NOMO-1 treated with DMSO at 0.1 percent for 48 hours (cell line): ENCODE measurements around the gene LHFPL6.

ENCODE experiments used
- DNase-seq: peaks from one replicate; lab custom pipeline; 2025; ENCODE audit not compliant: unreplicated experiment; lab: John Stamatoyannopoulos, UW

LHFPL6 gene

GRCh38 chr13:39397226-39397895 lies 205.6 kb downstream of the LHFPL6 start:
- DNase-seq = no peak

GRCh38 chr13:39394796-39395678 lies 208.0 kb downstream of the LHFPL6 start:
- DNase-seq = no peak

DNA sequence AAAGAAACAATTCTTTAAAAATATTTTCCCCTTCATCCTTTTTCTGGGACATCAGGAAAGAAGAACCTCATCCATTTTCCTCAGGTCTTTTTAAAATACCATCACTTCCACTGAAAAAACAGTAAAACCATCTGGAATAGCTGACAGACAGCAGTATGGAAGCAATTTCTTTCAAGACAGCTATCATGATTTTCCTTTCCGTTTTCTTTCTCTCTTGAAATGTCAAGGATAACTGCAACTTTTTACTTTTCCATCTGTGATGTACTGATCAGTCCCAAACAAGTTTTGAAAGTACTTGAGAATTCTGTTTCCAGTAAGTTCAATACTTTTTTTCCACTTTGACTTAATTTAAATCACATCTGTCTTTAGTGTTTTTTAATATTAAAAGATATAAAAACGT lies 211.2 kb downstream of the LHFPL6 start:
- no peak for DNase-seq

- no peak for DNase-seq
Observed at GRCh38 chr13:39389013-39389412, 214.0 kb downstream of the LHFPL6 start.

GRCh38 chr13:39385621-39386231 lies 217.3 kb downstream of the LHFPL6 start:
- DNase-seq = no peak

DNA sequence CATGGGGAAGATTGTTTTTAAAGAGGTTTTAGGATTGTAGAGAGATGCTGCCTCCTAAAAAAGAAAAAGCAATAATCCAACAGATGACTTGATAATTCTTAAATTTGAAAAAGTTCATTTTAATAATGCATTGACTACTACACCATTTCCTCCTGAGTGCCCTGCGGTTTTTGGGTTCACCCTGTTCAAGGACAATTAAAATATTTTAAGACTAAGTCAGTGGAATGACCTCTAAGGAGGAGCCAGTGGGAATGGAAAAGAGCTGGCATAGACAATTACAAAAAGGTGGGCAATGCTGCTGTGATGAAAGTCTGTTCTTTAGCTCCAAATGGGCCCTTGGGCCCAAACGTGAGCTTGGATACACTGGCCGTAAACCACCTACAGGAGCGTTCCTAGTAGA lies 217.8 kb downstream of the LHFPL6 start:
- no peak for DNase-seq

- DNase-seq = no peak
Observed at GRCh38 chr13:39381456-39381855, 221.5 kb downstream of the LHFPL6 start.

GRCh38 chr13:39379667-39380655 lies 223.0 kb downstream of the LHFPL6 start:
- no peak for DNase-seq

DNA sequence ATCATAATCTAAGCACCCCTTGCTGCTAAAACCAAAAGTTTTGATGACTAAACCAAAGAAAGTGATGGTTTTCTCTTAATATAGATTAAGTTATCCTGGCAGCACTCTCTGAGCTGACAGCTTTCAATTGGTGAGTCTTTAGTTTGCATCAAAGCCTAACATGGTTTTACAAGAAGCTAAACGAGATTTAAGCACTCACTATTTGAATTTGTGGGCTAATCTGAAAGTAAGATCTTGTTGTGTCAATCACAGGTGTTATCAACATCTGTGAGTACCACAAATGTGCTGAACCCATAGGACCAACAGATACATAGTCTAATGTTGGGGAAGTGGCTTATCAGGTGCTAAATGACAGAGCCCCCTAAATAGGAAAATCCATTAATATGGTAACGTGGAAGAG lies 223.9 kb downstream of the LHFPL6 start:
- DNase-seq = no peak

DNA sequence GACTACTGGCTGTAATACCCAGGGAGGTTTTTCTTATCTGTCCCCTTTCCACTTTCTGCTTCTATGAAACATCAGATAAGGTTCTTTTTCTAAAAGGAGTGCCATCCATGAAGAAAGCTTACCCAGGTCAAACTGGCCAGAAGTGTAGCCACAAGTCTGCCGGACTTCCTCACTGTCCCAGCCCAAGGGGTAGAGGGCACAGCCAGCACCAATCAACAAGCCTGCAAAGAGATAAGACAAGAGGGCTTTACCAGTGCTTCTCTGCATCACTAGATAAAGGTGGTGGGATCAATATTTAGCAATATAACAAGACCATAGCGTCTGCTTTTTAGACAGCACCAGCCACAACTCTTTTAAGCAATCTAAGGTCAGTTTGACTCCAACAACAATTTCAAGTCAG lies 224.7 kb downstream of the LHFPL6 start:
- no peak for DNase-seq

DNA sequence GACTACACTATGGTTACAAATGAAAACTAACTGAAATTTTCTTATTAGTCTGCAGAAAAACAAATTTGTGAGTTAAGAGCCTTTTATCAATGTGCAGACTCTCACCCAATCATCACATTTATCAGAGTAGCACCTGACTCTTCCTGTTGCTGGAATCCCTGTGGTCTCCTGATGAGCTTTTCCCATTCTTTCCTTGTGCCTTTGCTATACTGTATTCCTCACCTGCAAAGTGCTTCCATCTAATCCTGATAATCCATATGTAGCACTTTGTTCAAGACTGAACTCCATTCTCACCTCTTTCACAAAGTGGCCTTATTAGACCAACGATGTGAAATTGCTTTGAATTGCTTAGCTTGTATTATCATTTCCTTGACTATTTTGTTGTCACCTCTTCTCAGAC lies 225.3 kb downstream of the LHFPL6 start:
- no peak for DNase-seq

DNA sequence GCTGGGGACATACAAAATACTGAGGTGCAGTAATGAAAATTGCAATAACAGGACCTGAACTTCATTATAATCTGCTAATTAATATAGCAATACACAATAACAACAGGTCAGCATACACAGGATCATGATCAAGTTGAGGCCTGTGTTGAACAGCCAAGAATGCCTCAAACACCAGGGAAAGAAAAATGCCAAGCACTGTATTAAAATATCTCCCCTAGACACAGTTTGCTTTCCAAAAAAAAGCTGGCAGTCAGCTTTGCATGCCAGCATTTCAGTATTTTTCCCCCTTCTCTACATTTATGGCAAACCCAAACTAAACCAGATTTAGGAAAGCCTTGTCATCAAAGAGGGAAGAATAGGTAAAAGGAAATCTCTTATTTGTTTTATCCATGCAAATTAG lies 226.9 kb downstream of the LHFPL6 start:
- no peak for DNase-seq

- DNase-seq = no peak
Observed at GRCh38 chr13:39375601-39376000, 227.4 kb downstream of the LHFPL6 start.

DNA sequence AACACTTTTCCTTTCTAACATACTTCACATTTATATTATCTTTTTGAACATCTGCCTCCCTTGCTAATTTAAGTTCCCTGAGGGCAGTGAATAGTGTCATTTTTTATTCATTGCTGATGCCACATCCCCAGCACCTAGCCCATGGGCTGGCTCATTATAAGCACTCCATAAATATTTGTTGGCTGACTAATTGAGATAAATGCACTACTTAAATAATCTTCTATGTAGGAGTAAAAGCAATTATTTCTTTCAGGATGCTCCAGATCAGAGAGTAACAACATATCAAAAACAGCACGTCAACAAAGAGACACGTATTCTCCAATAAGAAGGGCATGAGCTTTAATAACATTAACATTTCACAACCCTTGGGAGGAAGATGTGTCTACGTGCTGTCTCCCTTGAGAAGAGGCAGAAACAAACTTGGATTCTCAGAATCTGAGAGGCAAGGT lies 228.2 kb downstream of the LHFPL6 start:
- DNase-seq = no peak

DNA sequence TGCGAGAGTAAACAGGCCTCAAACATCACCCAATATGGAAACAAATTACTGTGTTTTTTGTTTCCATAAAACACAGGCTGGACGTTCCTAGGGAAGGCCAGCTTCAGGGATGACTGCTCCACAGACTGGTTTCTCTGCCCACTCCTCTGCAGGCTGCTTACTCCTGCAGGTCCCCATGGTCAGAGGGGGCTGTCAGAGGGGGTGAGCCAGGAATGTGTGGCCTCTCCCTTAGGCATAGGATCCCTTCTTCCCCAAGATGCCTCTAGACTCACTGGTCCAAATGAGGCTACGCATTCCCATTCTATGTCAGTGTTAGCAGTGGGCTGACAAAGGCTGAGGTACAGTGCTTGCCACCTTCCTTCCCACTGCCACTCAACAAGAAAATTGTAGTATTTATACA lies 229.8 kb downstream of the LHFPL6 start:
- DNase-seq = no peak

DNA sequence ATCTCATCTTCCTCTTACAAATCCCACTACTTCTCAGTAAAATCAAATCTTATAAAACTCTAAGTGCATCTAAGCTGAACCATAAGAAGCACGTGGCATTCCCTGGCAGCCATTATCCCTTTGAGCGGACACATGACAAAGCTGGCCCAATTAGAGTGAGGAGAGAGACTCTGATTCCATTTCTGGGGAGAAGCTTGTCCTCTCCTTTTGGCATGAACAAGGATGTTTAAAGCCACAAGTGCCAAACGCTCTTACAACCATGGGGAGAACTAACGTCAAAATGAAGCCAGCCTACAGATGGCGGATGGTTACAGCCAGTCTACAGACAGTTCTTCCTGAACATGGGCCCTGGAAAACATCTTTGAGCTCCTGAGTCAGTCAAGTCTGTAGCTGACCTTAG lies 231.3 kb downstream of the LHFPL6 start:
- DNase-seq = no peak

DNA sequence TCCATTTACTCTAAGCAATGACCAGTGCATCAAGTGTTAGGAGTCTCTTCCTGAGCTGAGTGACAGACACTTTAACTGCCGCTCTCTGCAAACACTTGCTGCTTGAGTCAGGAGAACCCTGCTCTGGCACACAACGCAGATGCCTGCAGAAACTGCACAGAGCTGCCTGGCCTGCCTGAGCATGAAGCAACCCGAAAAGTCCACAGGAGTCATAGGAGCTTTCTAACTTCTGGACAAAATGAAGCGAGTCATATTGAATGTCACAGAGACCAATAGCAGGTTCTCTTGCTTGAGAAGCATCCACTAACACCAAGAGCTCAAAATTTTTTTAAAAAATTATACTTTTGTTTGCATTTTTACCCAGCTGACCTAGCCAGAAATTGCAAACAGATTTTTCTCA lies 232.4 kb downstream of the LHFPL6 start:
- no peak for DNase-seq

GRCh38 chr13:39370048-39370447 lies 232.9 kb downstream of the LHFPL6 start:
- no peak for DNase-seq

DNA sequence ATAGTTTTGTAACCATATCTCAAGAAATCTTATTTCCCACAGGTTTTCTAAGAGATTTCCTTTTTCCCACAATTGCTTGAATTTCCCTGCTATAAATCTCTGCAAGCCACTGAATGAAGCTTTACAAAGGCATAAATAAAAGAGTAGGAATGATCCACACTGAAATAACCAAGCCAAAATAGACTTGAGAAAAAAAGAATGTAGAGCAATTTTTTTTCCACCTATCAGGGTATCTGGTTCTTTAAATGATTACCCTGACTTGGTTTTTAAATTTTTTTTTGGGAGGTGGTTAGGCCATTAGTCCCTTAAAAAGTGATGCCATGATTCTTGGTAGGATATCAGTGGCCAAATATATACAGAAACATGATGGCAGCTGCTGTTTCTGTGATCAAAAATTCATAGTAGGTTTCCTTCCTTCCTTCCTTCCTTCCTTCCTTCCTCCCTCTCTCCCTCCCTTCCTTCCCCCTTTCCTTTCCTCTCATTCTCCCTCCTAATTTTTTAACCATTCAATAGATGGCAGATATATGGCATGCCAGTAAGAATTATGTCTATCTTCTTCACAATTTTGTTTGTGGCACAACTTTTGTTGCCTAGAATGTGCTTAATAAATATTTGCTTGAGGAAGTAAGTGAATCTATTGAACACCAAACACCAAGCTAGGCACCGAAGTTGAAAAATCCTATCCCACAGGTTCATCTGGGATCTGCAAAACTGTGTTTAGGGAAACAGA lies 233.7 kb downstream of the LHFPL6 start:
- DNase-seq = no peak

DNA sequence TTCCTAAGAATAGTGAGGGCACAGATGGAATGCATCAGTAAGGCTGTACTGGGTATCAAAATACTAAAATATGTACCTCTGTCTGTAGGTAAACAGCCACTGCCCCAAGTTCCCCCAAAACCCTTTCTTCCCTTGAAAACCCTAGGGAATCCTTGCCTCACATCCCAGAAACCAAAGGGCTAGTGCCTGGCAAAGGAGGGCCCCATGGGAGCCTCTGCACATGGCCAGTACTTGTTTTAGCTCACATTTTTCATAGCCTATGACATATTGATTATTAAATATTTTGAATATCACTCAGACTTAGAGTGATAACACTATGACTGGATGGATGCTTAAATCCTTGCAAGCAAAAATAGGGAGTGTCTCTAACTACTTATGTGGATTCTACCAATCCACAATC lies 237.1 kb downstream of the LHFPL6 start:
- DNase-seq = no peak
